Calu3 (cell line): ENCODE results near the gene MYH9. TPM values are rescaled to one million over a fixed set of nuclear protein-coding genes. Genes with fewer than 3 reads are reported as not detected.

Source experiments
- BruUV-seq: library from RNA; stranded (reverse); fragments of 400-500 nt; replicated peaks from 2 replicates; lab custom pipeline; 2021; lab: Mats Ljungman, UMichigan
- CTCF ChIA-PET: fragments of 300-600 bp; sonication (Branson Sonifier 250); formaldehyde crosslinking; loops from one replicate; lab custom pipeline; 2022; ENCODE audit warnings: antibody characterized with exemption; lab: Charles Lee
- DNase-seq: peaks from one replicate; pipeline ENCODE4 v3.0.0; 2022
- H3K27ac Mint-ChIP-seq: one replicate; pipeline ENCODE4 v1.8.0; 2022; ENCODE audit warnings: mixed read lengths; ENCODE audit not compliant: unreplicated experiment
- H3K27me3 Mint-ChIP-seq: one replicate; pipeline ENCODE4 v1.8.0; 2022; ENCODE audit warnings: mixed read lengths; ENCODE audit not compliant: unreplicated experiment
- H3K36me3 Mint-ChIP-seq: one replicate; pipeline ENCODE4 v1.8.0; 2022; ENCODE audit warnings: mild to moderate bottlenecking, moderate library complexity, mixed read lengths; ENCODE audit not compliant: insufficient read depth, unreplicated experiment
- H3K4me1 Mint-ChIP-seq: one replicate; pipeline ENCODE4 v1.8.0; 2022; ENCODE audit warnings: mild to moderate bottlenecking, low read depth, mixed read lengths; ENCODE audit not compliant: unreplicated experiment
- H3K4me3 Mint-ChIP-seq: one replicate; pipeline ENCODE4 v1.8.0; 2022; ENCODE audit warnings: mild to moderate bottlenecking, low read depth, moderate library complexity, mixed read lengths; ENCODE audit not compliant: unreplicated experiment
- H3K9me3 Mint-ChIP-seq: one replicate; pipeline ENCODE4 v1.8.0; 2022; ENCODE audit warnings: low read depth, mixed read lengths; ENCODE audit not compliant: unreplicated experiment
- intact Hi-C: fragments of 100-400 bp; cut with micrococcal nuclease; formaldehyde crosslinking; loops from one replicate; pipeline ENCODE4 v1.10.0; 2022; ENCODE audit not compliant: unreplicated experiment
- total RNA-seq: library from RNA; stranded (reverse); gene quantifications from 2 replicates; pipeline ENCODE4 v1.2.3, GENCODE V29; 2022
- TF ChIP-seq, protein P1 (sequence below): fragments of 200-600 bp; IDR thresholded peaks from one replicate; pipeline ENCODE4 v1.8.0; 2022; ENCODE audit warnings: antibody characterized with exemption; ENCODE audit not compliant: unreplicated experiment

MYH9 gene
- total RNA-seq, 1 experiment from 2014 or later = 606 TPM

DNA sequence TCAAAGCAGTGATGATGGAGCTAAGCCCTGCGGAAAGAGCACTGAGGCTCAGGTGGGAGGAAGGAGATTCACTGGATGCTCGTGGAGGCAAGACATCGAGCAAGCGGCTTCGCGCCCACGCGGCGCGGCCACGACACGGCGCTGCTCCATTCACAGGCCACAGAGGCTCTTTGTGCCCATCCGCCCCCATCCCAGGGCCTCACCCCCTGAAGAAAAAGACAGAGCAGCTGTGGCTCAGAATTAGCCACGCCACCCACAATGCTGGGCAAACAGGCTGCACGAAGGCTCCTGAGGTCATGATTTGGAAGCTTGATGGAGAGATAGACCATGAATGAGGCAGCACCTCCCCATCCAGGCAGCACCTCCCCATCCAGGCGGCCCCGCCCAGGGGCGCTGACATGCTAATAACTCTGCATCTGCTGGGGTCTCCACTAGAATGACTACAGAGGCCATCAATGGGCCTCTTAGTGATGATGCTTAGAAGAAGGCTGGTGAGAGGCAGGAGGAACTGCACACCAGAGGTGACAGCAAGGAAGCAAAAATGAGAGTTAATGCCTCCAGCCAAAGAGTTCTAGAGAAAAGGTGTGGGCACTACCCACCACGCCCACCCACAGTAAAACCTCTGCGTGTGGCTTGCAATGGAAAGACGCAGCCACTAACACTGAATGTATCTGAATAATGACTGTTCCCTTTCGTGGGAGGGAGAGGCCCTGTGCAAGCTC lies 43.5 kb downstream of the MYH9 start:
- intact Hi-C loops = no loop called here
- H3K4me3 Mint-ChIP-seq = no peak overlapping the region
- TF ChIP-seq, protein P1, sequence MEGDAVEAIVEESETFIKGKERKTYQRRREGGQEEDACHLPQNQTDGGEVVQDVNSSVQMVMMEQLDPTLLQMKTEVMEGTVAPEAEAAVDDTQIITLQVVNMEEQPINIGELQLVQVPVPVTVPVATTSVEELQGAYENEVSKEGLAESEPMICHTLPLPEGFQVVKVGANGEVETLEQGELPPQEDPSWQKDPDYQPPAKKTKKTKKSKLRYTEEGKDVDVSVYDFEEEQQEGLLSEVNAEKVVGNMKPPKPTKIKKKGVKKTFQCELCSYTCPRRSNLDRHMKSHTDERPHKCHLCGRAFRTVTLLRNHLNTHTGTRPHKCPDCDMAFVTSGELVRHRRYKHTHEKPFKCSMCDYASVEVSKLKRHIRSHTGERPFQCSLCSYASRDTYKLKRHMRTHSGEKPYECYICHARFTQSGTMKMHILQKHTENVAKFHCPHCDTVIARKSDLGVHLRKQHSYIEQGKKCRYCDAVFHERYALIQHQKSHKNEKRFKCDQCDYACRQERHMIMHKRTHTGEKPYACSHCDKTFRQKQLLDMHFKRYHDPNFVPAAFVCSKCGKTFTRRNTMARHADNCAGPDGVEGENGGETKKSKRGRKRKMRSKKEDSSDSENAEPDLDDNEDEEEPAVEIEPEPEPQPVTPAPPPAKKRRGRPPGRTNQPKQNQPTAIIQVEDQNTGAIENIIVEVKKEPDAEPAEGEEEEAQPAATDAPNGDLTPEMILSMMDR = no peak
- H3K36me3 Mint-ChIP-seq = peaks cover 69% of the 10 kb centered on the region
- H3K9me3 Mint-ChIP-seq = no peaks in the 10 kb centered on the region
- CTCF ChIA-PET = interaction anchor here (0.7 to 1.6 kb wide), 7 partner anchors 7 to 140 kb away, joined by 3 to 11 read pairs (median 4); no protein-coding TSS in a partner anchor
- peak overlapping the region; percentile 76 for H3K27ac Mint-ChIP-seq
- no peak for DNase-seq
- H3K4me1 Mint-ChIP-seq = peaks cover 48% of the 10 kb centered on the region
- no TSS peak for BruUV-seq
- H3K27me3 Mint-ChIP-seq = no peaks in the 10 kb centered on the region

DNA sequence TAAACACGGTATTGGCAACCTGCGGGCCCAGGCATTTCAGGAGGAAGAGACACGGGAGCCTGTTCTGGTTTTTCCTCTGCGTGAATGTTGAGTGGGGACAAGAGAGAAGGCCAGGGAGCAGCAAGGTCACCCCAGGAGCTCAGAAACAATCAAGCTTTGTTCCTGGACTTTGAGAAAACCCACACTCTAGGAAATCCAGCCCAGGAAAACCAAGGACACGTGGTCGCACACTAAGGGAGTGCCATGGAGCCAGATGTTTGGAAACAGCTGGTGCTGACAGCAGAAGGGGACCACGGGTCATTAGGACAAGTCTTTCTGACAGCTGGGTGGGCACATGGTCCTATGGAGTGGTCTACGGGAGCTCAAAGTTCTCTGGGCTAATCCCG lies 44.1 kb downstream of the MYH9 start:
- intact Hi-C loops = no loop called here
- no peak overlapping the region for H3K4me3 Mint-ChIP-seq
- peak overlapping the region; percentile 66 for H3K27ac Mint-ChIP-seq
- peaks cover 48% of the 10 kb centered on the region for H3K4me1 Mint-ChIP-seq
- TF ChIP-seq, protein P1 = no peak
- CTCF ChIA-PET = interaction anchor here (0.6 to 1.6 kb wide), 8 partner anchors 8 to 140 kb away, joined by 3 to 11 read pairs (median 4); no protein-coding TSS in a partner anchor
- H3K27me3 Mint-ChIP-seq = no peaks in the 10 kb centered on the region
- no peak for DNase-seq
- peaks cover 69% of the 10 kb centered on the region for H3K36me3 Mint-ChIP-seq
- BruUV-seq = no TSS peak
- no peaks in the 10 kb centered on the region for H3K9me3 Mint-ChIP-seq

DNA sequence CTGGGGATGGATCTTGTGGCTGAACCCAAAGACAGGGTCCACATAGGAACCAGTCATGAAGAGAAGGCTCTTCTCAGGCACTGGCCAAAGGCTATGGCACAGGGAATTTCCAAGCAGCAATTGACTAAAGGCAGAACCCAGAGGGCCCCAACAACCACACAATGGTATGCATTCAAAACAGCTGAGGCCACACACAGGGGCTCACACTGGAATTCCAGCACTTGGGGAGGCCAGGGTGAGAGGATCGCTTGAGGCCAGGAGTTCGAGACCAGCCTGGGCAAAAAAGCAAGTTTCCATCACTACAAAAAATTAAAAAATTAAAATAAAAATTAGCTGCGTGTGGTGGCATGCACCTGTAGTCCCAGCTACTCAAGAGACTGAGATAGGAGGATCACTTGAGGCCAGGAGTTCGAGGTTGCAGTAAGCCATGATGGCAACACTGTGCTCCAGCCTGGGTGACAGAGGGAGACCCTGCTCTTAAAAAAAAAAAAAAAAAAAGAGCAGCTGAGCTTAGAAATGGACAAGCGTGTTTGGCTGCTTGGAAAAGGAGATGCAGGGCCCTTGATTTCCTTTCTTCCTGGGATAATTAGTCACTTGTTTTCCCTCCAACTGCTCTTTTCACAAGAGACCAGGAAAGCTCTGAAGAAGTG lies 44.6 kb downstream of the MYH9 start:
- Mint-ChIP-seq H3K4me3 (no peak overlapping the region), H3K27ac (peak overlapping the region; percentile 66), H3K9me3 (no peaks in the 10 kb centered on the region), H3K27me3 (no peaks in the 10 kb centered on the region), H3K36me3 (peaks cover 73% of the 10 kb centered on the region), H3K4me1 (peaks cover 48% of the 10 kb centered on the region)
- TF ChIP-seq, protein P1 = no peak
- BruUV-seq = no TSS peak
- DNase-seq = no peak
- CTCF ChIA-PET = interaction anchor here (0.6 to 1.6 kb wide), 7 partner anchors 9 to 128 kb away, joined by 3 to 11 read pairs (median 3); no protein-coding TSS in a partner anchor
- intact Hi-C loops = no loop called here

DNA sequence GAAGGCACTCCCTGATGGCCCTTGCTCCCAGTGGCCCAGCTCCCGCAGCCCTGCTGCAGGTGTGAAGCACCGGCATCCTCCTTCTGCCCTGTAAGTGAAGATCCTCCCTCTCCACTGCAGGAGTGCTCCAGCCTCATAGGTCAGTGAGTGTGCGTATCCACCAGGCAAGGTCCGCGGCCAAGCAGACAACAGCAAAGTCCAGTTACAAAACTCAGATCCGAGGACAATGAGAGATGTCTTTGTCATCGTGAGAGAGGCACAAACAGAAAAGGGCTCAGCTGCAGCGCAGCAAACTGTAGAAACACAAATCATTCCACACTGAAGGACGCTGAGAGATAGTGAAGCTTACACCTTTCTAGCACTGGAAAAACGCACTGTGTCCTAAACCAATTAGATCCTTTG lies 46.1 kb downstream of the MYH9 start:
- H3K4me1 Mint-ChIP-seq = peaks cover 55% of the 10 kb centered on the region
- no peaks in the 10 kb centered on the region for H3K9me3 Mint-ChIP-seq
- no TSS peak for BruUV-seq
- H3K36me3 Mint-ChIP-seq = peaks cover 70% of the 10 kb centered on the region
- H3K4me3 Mint-ChIP-seq = no peak overlapping the region
- DNase-seq = no peak
- H3K27me3 Mint-ChIP-seq = no peaks in the 10 kb centered on the region
- CTCF ChIA-PET = interaction anchor here (0.5 kb wide), 1 partner anchor 55 kb away, joined by 3 read pairs; no protein-coding TSS in a partner anchor
- no peak overlapping the region for H3K27ac Mint-ChIP-seq
- intact Hi-C loops = no loop called here
- TF ChIP-seq, protein P1 = no peak
